HL-60/S4 treated with retinoic acid at 250 ng/mL for 4 days and 3 days (cell line): ENCODE measurements around the gene NR2E1.

Experiments used
- in situ Hi-C: fragments of 300-500 bp; cut with MboI; formaldehyde crosslinking; loops from 2 replicates; pipeline ENCODE4 v1.7.0; 2022; ENCODE audit warnings: low sequenced_read_pairs

Gene NR2E1

DNA sequence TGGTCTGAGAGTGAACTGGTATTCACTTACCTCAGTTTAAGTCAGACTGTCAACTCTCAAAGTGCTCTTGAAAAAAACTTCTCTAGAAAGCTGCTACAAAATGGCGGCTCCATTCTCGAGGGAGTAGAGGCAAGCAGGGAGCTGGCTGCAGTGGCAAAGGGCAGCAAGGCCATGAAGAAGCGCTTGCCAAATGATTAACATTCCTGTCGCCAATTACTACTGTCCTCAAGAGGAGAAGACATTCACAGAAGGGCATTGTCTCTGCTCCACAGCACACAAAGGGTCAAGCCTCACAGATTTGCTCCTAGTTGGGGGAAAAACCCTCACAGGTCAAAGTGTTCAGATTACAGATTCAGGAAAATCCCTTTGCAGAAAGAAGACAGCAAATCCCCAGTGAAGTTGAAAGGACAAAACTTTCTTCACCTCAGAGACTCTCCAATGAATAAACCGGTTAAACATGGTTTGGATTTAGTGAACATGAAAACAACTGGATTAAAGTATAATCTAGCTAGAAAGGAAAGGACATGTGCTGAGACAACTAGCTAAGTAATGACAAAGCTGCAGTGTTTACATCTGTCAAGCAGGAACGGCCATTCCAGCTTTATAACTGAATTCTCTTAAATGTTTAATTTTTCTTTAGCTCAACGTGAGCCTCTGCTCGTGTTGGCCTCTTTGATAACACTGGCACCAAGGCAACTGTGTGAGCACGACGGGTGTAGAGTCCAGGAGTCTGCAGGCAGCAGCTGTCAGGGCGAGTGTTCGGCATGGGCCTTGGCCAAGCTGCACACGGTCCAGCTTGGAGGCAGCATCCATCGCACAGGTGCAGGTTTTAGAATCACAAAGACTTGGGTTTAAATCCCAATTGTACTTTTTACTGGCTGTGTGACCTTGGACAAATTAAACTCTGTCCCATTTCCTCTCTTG lies 37.6 kb downstream of the NR2E1 start:
- in situ Hi-C loops = no loop called here

DNA sequence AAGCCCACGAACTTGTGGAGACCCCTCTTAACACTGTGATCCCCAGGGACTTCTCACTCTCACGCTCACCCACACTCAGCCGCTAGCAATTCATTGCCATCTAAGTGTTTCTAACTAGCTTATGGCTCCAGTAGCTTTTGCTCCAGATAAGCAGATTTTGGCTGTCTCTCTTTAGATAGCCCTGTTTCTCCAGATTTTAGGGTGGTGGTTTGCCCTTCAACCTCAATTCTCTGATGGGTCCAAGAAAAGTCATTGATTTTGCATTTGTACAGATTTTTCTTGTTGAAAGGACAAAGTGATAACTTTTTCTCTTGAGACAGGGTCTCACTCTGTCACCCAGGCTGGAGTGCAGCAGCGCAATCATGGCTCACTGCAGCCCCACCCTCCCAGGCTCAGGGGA lies 41.2 kb downstream of the NR2E1 start:
- in situ Hi-C loops = no loop called here

DNA sequence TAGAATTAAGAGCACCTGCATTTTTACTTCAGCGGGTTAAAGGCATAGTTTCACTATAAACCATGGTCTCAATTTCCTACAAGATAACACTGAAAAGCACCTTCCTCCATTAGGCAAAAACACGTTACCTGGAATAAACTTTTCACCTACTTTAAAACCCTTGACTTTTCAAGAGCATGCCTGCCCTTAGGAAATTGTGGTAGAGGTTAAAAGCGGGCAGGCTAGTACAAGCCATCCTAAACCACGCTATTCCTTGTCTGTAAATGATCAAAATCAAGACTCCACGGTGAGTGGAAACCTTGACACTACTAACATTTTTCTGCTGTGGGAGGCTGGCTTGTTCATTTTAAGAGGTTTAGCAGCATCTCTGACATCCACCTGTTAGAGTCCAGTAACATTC lies 43.9 kb downstream of the NR2E1 start:
- in situ Hi-C loops = no loop called here

DNA sequence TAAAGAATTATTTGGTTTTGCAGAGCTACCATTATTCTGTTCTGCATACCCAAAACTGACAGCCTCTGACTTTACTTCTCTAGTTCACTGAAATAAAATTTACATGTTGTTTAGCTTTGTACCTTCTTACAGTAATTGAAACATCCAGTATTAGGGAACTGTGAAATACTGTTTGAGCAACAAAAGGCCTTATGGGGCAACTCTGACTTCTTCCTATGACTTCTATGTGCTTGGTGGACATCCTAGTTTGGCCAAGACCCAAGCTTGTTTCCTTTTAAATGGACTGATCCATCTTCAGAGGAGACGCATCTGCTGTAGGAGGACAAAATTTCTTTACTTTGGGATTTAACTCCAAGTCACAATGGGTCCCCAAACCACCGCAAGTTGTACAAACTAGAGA lies 44.7 kb downstream of the NR2E1 start:
- in situ Hi-C loops = no loop called here

DNA sequence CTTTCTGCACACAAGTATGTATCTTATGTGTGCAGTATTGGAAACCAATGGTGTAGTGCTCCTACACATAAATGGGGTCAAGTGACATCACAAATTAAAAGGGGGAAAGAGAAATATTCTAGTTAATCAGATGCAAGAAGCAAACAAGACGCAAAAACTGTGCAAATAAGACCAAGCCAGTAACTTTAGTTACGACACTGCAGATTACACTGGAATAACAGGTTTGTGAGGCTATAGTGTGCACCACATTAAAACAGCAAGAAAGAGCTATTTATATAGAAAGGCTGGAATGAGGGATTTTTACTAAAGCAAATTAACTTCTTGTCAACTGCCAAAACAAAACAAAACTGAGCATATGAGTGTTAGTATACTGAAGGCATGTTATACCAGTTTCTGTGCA lies 45.8 kb downstream of the NR2E1 start:
- in situ Hi-C loops = no loop called here

DNA sequence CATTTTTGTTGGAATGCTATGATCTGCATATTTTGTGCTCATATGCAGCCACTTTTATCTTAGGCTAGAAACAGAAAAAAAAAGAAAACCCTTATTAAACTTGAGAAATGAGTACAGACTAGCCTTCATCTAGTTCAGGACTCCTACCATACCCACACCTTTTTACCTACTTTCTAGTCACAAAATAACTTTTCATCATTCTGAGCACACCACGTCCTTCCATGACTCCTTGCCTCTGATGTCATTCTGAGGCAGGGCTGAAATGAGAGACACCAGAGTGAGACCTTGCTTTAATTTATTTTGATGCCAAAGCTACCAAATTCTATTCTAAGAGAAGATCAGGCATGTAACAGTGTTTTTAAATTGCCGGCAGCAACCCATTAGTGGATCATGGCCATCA lies 56.2 kb downstream of the NR2E1 start:
- in situ Hi-C loops = no loop called here

DNA sequence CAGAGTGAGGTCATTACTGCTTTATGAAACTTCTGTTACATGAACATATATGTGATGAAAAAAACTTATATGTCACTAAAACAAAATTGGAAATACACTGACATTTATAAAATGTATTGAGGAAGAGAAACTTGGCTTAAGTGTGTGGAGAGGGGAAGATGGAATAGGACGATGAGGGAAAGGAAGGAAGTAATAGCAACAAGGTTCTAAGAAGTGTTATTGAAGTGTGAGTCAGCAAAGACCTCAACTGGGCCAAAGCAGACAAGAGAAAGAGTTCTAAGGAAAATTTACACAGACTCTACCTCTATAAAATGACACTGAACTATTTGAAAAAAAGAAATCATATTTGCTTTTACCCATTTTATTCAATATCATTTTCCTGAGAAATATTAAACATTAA lies 56.7 kb downstream of the NR2E1 start:
- in situ Hi-C loops = no loop called here

DNA sequence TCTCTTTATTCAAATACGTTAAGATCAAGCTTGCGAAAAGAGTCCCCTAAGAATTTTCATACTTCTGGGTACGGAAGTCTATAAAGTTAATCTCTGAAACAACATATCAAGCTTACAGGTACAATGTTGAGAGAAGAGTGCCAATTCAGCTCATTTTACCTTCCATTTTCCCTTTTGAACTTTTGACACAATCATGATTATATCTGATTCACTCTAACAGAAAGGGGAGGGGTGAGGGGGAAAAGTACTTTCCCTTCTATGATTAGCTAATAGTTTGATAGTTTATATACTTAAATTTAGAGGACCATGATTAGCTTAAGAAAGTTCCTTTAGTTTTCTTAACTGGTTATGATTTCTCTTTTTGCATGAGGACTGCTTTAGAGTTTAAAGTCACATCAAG lies 61.5 kb downstream of the NR2E1 start:
- in situ Hi-C loops = no loop called here

DNA sequence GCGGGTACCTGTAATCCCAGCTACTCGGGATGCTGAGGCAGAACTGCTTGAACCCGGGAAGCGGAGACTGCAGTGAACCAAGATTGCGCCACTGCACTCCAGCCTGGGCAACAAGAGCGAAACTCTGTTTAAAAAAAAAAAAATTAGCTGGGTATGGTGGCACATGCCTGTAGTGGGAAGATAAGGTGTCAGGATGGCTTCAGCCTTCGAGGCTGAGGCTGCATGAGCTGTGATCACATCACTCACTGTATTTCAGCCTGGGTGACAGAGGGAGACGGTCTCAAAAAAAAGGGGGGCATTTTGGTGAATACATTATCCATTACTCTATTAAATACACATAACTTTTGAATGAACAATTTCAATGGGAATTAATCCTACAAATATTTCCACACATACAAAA lies 62.6 kb downstream of the NR2E1 start:
- in situ Hi-C loops = no loop called here

DNA sequence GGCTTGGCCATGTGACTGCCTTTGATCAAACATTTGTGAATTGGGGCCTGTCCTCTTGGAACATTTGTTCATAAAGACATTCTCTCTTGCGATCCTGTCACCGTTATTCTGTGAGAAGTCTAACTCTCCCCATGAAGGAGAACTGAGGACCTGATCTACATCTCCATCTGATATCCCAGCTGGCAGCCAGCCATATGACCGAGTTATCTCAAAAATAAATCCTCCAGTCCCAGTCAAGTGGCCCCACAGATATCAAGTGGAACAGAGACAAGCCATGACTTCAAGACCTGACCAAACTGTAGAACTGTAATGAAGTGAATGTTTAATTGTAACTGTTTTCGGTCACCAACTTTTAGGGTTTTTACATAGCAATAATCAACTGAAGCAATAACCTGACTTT lies 69.3 kb downstream of the NR2E1 start:
- in situ Hi-C loops = no loop called here

DNA sequence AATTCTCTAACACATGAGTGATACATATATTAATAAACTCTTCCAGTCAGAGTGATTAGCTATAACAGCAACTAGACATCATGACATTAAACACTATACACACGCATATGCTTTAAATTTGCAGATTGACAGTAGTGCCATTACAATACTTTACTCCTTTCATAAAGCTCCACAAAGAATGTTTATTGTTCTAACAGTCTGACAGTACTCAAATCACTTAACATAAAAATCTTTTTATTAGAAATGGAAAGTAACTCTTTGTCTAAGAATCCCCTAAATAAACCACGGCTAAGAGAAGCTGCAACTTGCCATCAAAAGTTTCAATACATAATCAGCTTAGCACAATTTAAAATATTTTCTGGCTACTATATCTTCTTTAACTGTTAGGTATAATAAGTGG lies 71.0 kb downstream of the NR2E1 start:
- in situ Hi-C loops = no loop called here

DNA sequence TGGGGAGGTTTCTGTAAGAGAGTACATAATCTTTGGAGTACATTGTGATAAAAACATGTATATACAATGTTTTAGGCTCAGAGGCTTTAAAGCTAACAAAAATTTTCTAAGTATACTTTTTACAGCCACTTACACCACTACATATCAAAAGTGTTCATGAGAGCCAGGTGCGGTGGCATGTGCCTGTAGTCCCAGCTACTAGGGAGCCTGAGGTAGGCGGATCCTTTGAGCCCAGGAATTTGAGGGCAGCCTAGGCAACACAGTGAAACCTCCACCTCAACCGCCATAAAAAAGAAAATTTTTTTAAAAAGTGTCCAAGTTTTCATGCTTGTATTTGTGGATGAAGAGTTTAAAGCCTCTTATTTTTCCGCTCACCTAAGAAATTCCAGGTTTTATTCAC lies 72.5 kb downstream of the NR2E1 start:
- in situ Hi-C loops = no loop called here
